GM12874 (cell line): ENCODE data around the gene ERH.

Experiments used
- CTCF ChIP-seq: IDR thresholded peaks from 2 replicates; pipeline ENCODE4 v1.5.1; 2011; ENCODE audit warnings: low read depth, mild to moderate bottlenecking, control low read depth, low read length, moderate library complexity; ENCODE audit not compliant: insufficient read depth

ERH gene

GRCh38 chr14:69398053-69398817, at the start of gene ERH, which contains the start of gene SLC39A9:
Gene ERH, minus strand, starts transcription at chr14:69398299. Its CDS starts 66 bp downstream, at chr14:69398233.
Gene SLC39A9, plus strand, starts transcription at chr14:69398692. Its CDS starts 678 bp downstream, at chr14:69399370.
- no peak for TF ChIP-seq CTCF

DNA sequence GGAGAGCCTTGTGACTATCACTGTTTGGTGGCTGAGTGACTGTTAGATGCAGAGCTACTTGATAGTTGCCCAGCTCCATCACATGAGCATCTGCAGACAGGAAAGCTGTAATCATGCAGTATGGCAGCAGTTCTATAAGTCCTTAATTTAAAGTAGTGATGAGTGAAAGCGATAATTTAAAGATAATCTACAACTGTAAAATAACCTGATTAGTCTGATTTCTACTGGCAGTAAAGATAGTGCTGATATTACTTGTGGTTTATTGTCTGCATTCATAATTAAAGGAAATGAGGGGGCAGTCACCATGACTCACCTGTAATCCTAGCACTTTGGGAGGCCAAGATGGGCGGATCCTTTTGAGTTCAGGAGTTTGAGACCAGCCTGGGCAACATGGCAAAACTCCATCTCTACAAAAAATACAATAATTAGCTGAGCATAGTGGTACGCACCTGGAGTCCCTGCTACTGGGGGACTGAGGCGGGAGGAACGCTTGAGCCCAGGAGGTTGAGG, 45.3 kb upstream of the ERH start:
- no peak for TF ChIP-seq CTCF

DNA sequence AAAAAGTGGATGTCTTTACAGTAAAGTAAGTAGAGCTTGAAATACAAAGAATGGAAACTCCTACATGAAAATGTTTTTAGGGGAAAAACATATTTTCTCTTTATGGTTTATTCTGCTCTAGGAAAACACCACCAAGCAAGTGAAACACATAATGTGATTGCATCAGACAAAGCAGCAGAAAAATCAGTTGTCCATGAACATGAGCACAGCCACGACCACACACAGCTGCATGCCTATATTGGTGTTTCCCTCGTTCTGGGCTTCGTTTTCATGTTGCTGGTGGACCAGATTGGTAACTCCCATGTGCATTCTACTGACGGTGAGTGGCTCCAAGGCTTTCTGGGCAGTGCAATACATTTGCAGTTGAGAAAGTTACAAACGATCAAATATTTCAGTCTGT, 43.8 kb upstream of the ERH start:
- no peak for TF ChIP-seq CTCF

DNA sequence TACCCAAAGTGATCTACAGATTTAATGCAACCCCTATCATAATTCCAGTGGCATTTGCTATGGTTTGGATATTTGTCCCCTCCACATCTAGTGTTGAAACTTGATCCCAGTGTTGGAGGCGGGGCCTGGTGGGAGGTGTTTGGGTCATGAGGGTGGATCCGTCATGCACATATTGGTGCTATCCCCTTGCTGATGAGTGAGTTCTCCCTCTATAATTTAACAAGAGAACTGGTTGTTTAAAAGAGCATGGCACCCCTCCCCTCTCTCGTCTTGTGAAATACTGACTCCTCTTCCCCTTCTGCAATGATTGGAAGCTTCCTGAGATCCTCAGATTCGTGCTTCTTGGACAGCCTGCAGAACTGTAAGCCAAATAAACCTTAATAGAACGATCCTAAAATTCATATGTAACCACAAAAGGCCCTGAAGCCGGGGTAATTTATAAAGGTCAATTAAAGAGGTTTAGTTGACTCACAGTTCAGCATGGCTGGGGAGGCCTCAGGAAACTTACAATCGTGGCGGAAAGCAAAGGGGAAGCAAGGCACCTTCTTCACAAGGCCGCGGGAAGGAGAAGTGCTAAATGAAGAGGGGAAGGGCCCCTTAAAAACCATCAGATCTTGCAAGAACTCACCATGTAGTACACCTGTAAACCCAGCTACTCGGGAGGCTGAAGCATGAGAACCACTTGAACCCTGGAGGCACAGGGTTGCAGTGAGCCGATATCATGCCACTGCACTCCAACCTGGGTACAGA, 41.6 kb upstream of the ERH start:
- TF ChIP-seq CTCF: no peak

DNA sequence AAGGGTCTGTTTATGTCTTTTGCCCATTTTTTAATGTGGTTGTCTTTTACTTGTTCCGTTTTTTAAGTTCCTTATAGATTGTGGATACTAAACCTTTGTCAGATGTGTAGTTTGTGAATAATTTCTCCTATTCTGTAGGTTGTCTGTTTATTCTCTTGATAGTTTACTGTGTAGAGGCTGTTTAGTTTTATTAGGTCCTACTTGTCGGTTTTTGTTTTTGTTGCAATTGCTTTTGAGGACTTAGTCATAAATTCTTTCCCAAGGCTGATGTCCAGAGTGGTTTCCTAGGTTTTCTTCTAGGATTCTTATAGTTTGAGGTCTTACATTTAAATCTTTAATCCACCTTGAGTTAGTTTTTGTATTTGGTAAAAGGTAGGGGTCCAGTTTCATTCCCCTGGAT, 34.3 kb upstream of the ERH start:
- no peak for TF ChIP-seq CTCF

DNA sequence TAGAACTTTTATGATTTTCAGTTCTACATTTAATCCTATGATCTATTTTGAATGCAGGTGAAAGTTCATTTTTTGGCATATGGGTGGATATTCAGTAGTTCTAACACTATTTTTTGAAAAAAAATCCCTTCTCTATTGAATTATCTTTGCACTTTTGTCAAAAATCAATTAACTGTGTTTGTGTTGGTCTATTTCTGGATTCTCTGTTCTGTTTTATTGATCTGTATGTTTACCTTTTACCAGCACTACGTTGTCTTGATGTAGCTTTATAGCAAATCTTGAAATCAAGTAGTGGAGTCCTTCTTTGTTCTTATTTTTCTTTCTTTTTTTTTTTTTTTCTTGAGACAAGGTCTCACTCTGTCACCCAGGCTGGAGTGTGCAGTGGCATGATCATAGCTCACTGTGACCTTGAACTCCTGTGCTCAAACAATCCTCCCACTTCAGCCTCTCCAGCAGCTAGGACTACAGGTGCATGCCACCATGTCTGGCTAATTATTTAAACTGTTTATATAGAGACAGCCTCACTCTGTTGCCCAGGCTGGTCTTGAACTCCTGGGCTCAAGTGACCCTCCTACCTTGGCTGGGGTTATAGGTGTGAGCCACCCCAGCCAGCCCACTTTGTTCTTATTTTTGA, 32.3 kb upstream of the ERH start:
- TF ChIP-seq CTCF: no peak

DNA sequence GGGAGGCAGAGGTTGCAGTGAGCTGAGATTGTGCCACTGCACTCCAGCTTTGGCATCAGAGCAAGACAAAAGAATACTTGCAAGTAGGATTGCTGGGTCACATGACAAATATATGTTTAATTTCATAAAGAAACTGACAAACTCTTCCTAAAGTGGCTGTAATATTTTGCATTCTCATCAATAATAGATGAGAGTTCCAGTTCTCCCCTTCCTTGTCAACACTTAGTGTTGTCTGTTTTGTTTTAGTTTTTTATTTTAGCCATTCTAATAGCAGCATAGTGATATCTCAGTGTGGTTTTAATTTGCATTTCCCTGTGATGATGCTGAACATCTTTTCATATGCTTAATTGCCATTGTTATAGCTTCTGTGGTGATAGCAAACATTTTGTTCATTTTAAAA, 31.5 kb upstream of the ERH start:
- no peak for TF ChIP-seq CTCF
